ENCODE measurements around the gene AQP3. TPM values are rescaled to one million over a fixed set of nuclear protein-coding genes. Genes with fewer than 3 reads are reported as not detected.
A peak's percentile ranks its signal among the peaks of the same experiment; 100 is the strongest.
"Not testable (repeated sequence)": the region's sequence is repeated elsewhere in the genome, so short reads cannot be mapped to it uniquely, and the experiment has no call there.

Gene AQP3
- 1 to 10 TPM; 2.2 to 2.7 TPM for total RNA-seq
- polyA plus RNA-seq (2013, experiment 1 of 2), result 3.4 TPM
- polyA plus RNA-seq (2013, experiment 2 of 2), result 2.7 TPM
- long read RNA-seq, experiment 1, partial matches to known transcripts, result 0 of 2 reads
- long read RNA-seq, experiment 1, other reads (novel, unspliced or antisense), result 0 of 2 reads
- long read RNA-seq, experiment 2, partial matches to known transcripts, result 0 of 4 reads
- long read RNA-seq, experiment 2, other reads (novel, unspliced or antisense), result 1 of 4 reads
- long read RNA-seq, experiment 3, transcript AQP3-201 (6 exons, 1,871 nt), result major isoform, 19 of 21 reads
- long read RNA-seq, experiment 3, partial matches to known transcripts, result 1 of 21 reads
- long read RNA-seq, experiment 3, other reads (novel, unspliced or antisense), result 1 of 21 reads
- long read RNA-seq, experiment 4, transcript AQP3-201 (6 exons, 1,871 nt), result major isoform, 7 of 9 reads
- long read RNA-seq, experiment 4, partial matches to known transcripts, result 0 of 9 reads
- long read RNA-seq, experiment 4, other reads (novel, unspliced or antisense), result 2 of 9 reads

- H3K9ac ChIP-seq (ENCODE audit: extremely low read depth, low read length, poor library complexity, severe bottlenecking), result no peak within 1 kb of the TSS
- H3K27ac Mint-ChIP-seq, result no peak within 1 kb of the TSS
- 1 to 6% methylated on average over 17 to 50 of the region's 50 CpGs for WGBS, 2 experiments (ENCODE audit: insufficient coverage in 1 of 2, insufficient read length in 1 of 2)
These were observed at the start of gene AQP3 for GRCh38 chr9:33446946-33447798. AQP3 (minus strand) TSS chr9:33447593; CDS start chr9:33447530, 63 bp downstream.

DNA sequence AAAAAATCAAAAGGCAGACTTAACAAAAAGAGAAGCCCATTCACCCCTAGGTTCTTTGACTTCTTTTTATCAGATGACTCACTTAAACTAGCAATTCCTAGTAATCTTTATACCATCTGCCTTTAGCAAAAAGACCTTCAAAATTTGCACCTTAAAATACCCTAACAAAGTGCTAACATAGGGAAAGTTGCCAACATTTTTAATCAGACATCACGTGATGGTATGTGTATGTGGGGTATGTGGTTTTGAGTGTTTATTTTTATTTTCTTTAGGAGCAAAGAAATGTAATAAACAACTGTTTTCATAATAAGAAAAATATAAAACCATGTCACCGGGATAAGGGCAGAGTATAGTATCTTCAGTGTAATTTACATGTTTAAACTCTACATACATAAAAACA lies 46.4 kb upstream of the AQP3 start:
- not testable (repeated sequence) for H3K36me3 ChIP-seq (ENCODE audit: control insufficient read depth, insufficient read depth, low read length); H3K27ac Mint-ChIP-seq; H3K4me3 Mint-ChIP-seq; H3K4me1 Mint-ChIP-seq; H3K36me3 Mint-ChIP-seq (ENCODE audit: low read depth); H3K9me3 Mint-ChIP-seq; H3K27me3 Mint-ChIP-seq (ENCODE audit: insufficient read depth); DNase-seq; H3K4me1 ChIP-seq (ENCODE audit: control insufficient read depth, insufficient read depth, low read length); H3K27me3 ChIP-seq (ENCODE audit: control insufficient read depth, insufficient read depth, low read length, poor library complexity, severe bottlenecking); H3K9ac ChIP-seq (ENCODE audit: extremely low read depth, low read length, poor library complexity, severe bottlenecking); H3K27ac ChIP-seq (ENCODE audit: low read depth, low read length); H3K9me3 ChIP-seq (ENCODE audit: control insufficient read depth, low read length); H3K4me3 ChIP-seq (ENCODE audit: low read length)
- 88% methylated on average over 1 of the region's 2 CpGs; no CpG with 5 or more reads in 1 of the 2 experiments for WGBS, 2 experiments (ENCODE audit: insufficient coverage in 1 of 2, insufficient read length in 1 of 2)

More at GRCh38 chr9:33446946-33447798, at the start of gene AQP3:
- peaks cover 28% of the 10 kb centered on the region for H3K27me3 Mint-ChIP-seq (ENCODE audit: insufficient read depth)
- peak within 1 kb of the TSS; percentile 57 for H3K4me3 Mint-ChIP-seq
- H3K4me1 Mint-ChIP-seq, result peaks cover 34% of the 10 kb centered on the region
- Histone ChIP-seq H3K4me1 (ENCODE audit: control insufficient read depth, insufficient read depth, low read length) (peaks cover 23% of the 10 kb centered on the region), H3K27me3 (ENCODE audit: control insufficient read depth, insufficient read depth, low read length, poor library complexity, severe bottlenecking) (peaks cover 10% of the 10 kb centered on the region), H3K27ac (ENCODE audit: low read depth, low read length) (no peak within 1 kb of the TSS), H3K9me3 (ENCODE audit: control insufficient read depth, low read length) (no peaks in the 10 kb centered on the region), H3K36me3 (ENCODE audit: control insufficient read depth, insufficient read depth, low read length) (no peaks in the 10 kb centered on the region), H3K4me3 (ENCODE audit: low read length) (peak within 1 kb of the TSS; percentile 73)
- no peaks in the 10 kb centered on the region for H3K36me3 Mint-ChIP-seq (ENCODE audit: low read depth)
- DNase-seq, result peak; percentile 93
- TF ChIP-seq, protein P1, sequence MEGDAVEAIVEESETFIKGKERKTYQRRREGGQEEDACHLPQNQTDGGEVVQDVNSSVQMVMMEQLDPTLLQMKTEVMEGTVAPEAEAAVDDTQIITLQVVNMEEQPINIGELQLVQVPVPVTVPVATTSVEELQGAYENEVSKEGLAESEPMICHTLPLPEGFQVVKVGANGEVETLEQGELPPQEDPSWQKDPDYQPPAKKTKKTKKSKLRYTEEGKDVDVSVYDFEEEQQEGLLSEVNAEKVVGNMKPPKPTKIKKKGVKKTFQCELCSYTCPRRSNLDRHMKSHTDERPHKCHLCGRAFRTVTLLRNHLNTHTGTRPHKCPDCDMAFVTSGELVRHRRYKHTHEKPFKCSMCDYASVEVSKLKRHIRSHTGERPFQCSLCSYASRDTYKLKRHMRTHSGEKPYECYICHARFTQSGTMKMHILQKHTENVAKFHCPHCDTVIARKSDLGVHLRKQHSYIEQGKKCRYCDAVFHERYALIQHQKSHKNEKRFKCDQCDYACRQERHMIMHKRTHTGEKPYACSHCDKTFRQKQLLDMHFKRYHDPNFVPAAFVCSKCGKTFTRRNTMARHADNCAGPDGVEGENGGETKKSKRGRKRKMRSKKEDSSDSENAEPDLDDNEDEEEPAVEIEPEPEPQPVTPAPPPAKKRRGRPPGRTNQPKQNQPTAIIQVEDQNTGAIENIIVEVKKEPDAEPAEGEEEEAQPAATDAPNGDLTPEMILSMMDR (conservative IDR thresholded peaks at IDR 0.05), result peak; percentile 58
- H3K9me3 Mint-ChIP-seq, result no peaks in the 10 kb centered on the region

GRCh38 chr9:33489066-33489465 lies 41.7 kb upstream of the AQP3 start:
- H3K4me3 Mint-ChIP-seq, result no peak overlapping the region
- TF ChIP-seq, protein P1 (conservative IDR thresholded peaks at IDR 0.05), result no peak
- Histone ChIP-seq H3K9ac (ENCODE audit: extremely low read depth, low read length, poor library complexity, severe bottlenecking) (no peak overlapping the region), H3K27me3 (ENCODE audit: control insufficient read depth, insufficient read depth, low read length, poor library complexity, severe bottlenecking) (no peaks in the 10 kb centered on the region), H3K9me3 (ENCODE audit: control insufficient read depth, low read length) (no peaks in the 10 kb centered on the region), H3K27ac (ENCODE audit: low read depth, low read length) (no peak overlapping the region), H3K4me3 (ENCODE audit: low read length) (no peak overlapping the region), H3K4me1 (ENCODE audit: control insufficient read depth, insufficient read depth, low read length) (no peaks in the 10 kb centered on the region), H3K36me3 (ENCODE audit: control insufficient read depth, insufficient read depth, low read length) (no peaks in the 10 kb centered on the region)
- H3K27ac Mint-ChIP-seq, result no peak overlapping the region
- WGBS, 2 experiments (ENCODE audit: insufficient coverage in 1 of 2, insufficient read length in 1 of 2), result 88% methylated on average over 2 of the region's 2 CpGs
- no peaks in the 10 kb centered on the region for H3K9me3 Mint-ChIP-seq
- peaks cover 3% of the 10 kb centered on the region for H3K4me1 Mint-ChIP-seq
- DNase-seq, result no peak
- H3K27me3 Mint-ChIP-seq (ENCODE audit: insufficient read depth), result no peaks in the 10 kb centered on the region
- no peaks in the 10 kb centered on the region for H3K36me3 Mint-ChIP-seq (ENCODE audit: low read depth)

DNA sequence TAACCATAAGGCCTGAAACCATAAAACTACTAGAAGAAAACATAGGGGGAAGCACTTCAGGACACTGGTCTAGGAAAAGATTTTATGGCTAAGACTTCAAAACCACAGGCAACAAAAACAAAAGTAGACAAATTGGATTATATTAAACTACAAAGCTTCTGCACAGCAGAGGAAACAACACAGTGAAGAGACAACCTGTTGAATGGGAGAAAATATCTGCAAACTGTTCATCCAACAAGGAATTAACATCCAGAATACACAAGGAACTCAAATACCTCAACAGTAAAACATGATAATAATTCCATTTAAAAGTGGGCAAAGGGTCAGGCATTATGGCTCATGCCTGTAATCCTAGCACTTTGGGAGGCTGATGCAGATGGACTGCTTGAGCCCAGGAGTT lies 37.9 kb upstream of the AQP3 start:
- not testable (repeated sequence) for H3K9ac ChIP-seq (ENCODE audit: extremely low read depth, low read length, poor library complexity, severe bottlenecking); H3K36me3 ChIP-seq (ENCODE audit: control insufficient read depth, insufficient read depth, low read length); DNase-seq; H3K4me1 ChIP-seq (ENCODE audit: control insufficient read depth, insufficient read depth, low read length); H3K4me3 Mint-ChIP-seq; H3K27ac Mint-ChIP-seq; H3K9me3 Mint-ChIP-seq; H3K4me3 ChIP-seq (ENCODE audit: low read length); H3K27ac ChIP-seq (ENCODE audit: low read depth, low read length); H3K36me3 Mint-ChIP-seq (ENCODE audit: low read depth); H3K9me3 ChIP-seq (ENCODE audit: control insufficient read depth, low read length); H3K27me3 ChIP-seq (ENCODE audit: control insufficient read depth, insufficient read depth, low read length, poor library complexity, severe bottlenecking); H3K27me3 Mint-ChIP-seq (ENCODE audit: insufficient read depth); H3K4me1 Mint-ChIP-seq

Measured in endodermal cell (in vitro differentiated cells).